HG03135 (cell line): ENCODE measurements around the gene CNNM2.
"Not testable (repeated sequence)": the region's sequence is repeated elsewhere in the genome, so short reads cannot be mapped to it uniquely, and the experiment has no call there.

Experiments used
- ATAC-seq: cut with Tn5 transposase; IDR thresholded peaks from one replicate; pipeline ENCODE4 v1.9.1; 2021; ENCODE audit warnings: mild to moderate bottlenecking, moderate library complexity; ENCODE audit not compliant: unreplicated experiment

Gene CNNM2

DNA sequence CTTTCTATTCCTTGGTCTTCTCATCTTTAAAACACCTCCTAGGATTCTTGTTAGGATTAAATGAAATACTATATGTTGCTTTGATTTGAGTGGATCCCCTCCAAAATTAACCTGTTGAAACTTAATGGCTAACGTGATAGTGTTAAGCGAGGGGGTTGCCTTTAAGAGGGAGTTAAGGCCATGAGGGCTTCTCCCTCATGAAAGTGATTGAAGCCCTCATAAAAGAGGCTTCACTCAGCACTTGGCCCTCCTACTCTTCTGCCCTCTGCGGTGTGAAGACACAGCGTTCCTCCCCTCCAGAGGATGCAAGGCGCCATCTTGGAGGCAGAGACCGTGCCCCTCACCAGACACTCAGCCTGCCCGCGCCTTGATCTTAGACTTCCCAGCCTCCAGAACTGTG is 46.6 kb downstream of the CNNM2 start:
- ATAC-seq: no peak

- ATAC-seq: no peak
These were observed 47.3 kb downstream of the CNNM2 start for GRCh38 chr10:102965311-102965851.

DNA sequence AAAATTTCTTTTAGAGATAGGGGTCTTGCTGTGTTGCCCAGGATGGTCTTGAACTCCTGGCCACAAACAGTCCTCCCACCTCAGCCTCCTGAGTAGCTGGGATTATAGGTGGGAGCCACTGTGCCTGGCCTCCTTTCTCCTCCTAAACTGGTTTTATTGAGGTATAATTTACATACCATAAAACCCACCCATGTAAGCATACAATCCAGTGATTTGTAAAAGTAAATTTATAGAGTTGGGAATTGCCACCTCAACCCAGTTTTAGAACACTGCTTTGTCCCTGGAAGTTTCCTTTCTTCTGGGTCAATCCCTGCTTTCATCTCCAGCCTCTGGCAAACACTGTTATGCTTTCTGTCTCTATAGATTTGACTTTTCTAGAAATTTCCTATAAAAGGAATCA is 49.0 kb downstream of the CNNM2 start:
- ATAC-seq: no peak

- ATAC-seq: no peak
These were observed 52.7 kb downstream of the CNNM2 start for GRCh38 chr10:102970562-102971340.

DNA sequence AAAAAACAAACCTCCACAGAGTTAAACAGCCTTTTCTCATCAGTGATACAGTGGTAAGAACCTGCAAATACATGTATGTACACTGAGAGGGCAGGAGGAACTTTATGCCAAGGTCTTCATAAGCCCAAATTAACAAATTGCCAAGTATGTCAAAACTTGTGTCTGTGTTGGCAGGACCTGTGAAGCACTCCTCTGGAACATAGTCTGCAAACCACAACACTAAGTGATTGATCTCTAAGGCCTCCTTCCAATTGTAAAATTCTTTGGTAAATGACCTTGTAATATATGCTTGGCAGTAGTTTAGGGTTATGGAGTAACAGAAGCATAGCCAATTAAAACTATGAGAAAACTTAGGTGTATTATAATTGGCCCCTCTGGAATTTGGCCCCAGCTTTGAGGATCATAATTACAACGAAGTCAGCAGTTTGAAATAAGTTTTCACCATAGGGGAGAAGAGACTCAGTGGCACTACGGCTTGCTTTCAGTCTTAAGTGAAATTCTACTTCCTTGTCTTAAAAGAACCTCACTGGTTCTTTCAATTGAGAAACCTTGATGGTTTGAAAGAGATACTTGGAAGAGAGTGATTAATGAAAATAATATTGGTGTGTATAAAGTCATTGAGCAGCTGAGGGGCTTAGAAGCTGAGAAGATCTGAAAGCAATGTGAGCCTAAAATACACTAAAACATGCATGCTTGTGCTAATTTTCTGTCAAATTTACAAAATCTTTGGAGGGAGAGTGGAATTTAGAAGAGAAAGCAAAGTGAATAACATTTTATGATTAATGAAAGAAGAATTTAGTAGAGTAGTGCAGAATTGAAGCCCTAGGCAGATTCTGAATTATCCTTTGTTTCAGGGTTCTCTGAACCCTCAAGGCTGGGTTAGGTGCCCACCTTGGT is 57.6 kb downstream of the CNNM2 start:
- no peak for ATAC-seq

- ATAC-seq: not testable (repeated sequence)
These were observed 58.3 kb downstream of the CNNM2 start for GRCh38 chr10:102976380-102976726.

GRCh38 chr10:102982296-102982695 is 64.2 kb downstream of the CNNM2 start:
- ATAC-seq: no peak

GRCh38 chr10:102984086-102984485 is 66.0 kb downstream of the CNNM2 start:
- no peak for ATAC-seq

DNA sequence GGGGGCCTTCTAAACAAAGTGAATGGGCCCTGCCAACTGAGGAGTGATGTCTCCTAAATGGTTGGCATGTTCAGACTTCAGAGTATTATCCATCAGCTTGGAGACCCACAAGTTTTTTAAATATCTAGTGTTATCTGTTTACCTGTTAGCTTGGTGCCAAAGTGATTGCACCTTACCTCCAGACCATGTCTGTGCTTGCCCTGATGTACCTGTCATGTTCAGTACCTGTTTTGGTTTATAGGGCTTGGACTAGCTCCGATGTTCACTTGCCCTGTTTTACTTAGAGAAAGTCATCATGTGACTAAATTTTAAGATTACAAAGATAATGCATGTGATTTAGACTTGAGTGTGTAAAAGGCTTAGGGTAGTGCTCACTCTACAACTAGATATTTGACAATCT is 67.7 kb downstream of the CNNM2 start:
- no peak for ATAC-seq

DNA sequence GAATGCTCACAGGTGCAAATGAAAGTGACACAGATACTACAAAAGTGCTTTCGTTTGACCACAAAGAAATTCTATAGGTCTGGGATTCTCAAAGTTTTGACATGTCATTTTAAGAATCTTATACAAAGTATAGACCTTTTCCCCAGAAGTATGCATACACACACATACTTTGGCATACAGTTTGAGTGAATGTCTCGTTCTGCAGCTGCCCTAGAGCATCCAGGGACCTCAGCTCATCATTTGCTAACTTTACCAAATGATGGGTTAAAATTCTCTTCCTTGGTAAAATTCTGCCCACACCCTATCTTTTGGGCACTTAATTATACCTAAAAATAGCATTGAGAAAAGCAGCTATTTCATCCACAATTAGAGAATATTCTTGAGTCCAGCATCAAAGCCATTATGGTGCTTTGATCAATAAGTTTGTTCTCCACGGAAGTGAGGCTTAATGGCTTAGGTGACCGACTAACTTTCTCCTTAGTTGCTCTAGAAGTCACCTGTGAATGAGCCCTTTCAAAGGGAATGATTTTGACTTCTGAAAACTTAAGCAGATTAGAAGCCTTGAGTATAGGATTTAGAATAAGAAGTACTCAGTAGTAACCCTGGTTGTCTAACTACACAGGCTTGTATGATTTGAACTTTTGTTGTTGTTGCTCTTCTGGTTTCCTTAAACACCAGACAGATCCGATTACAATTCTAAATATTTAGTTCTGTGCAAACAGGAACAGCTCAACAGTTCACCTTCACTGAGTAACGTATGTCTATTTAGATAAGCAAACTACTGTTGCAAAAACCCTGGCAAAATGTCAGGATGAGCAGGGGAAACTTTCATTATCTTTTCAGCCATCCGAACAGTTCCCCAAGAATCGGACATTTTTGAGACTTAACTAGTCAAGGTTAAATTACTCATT is 70.6 kb downstream of the CNNM2 start:
- ATAC-seq: no peak

GRCh38 chr10:102994531-102995295 is 76.6 kb downstream of the CNNM2 start:
- ATAC-seq: no peak

GRCh38 chr10:102996876-102997275 is 78.8 kb downstream of the CNNM2 start:
- ATAC-seq: no peak

- no peak for ATAC-seq
These were observed 79.9 kb downstream of the CNNM2 start for GRCh38 chr10:102997998-102998397.

- ATAC-seq: no peak
These were observed 80.4 kb downstream of the CNNM2 start for GRCh38 chr10:102998399-102998907.

GRCh38 chr10:103000050-103000449 is 82.0 kb downstream of the CNNM2 start:
- not testable (repeated sequence) for ATAC-seq

GRCh38 chr10:103007017-103007416 is 88.9 kb downstream of the CNNM2 start:
- ATAC-seq: no peak

- ATAC-seq: no peak
These were observed 95.3 kb downstream of the CNNM2 start for GRCh38 chr10:103013416-103013815.

DNA sequence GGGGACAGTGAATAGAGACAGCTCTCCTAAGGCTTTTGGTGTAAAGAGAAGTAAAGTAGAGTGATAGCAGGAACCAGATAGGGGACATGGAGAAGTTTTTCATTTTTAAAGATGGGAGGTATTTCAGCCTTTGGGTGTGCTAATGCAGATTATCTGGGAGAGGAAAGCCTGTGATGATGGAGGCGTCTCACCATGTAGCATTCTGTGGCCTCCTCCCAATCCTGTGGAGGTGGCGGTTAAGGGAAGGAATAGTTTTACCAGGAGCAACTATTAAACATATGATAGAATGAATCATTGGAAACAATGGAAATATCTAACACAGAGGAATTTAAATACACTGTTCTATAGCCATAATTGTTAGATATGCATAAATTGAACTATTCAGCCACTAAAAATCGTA is 101.3 kb downstream of the CNNM2 start:
- ATAC-seq: no peak

- ATAC-seq: no peak
These were observed 103.2 kb downstream of the CNNM2 start for GRCh38 chr10:103021150-103021899.
